Lung (tissue), 12 donors: ENCODE data around the gene STRA6. TPM values are rescaled to one million over a fixed set of nuclear protein-coding genes. Genes with fewer than 3 reads are reported as not detected.

Experiments used
- ATAC-seq: fragments of 200-7000 bp; cut with Tn5 transposase; one replicate; pipeline ENCODE4 v1.9.1; 2020; ENCODE audit warnings: moderate number of reproducible peaks; ENCODE audit not compliant: insufficient read depth, low FRiP score
- DNase-seq, 3 donors: peaks; one replicate each; pipeline ENCODE4 v3.0.0-alpha.2; 2013 to 2017
- H3K27ac ChIP-seq, 2 donors: one replicate each; pipeline ENCODE4 v1.5.1; 2013; ENCODE audit warnings: mild to moderate bottlenecking in 2 of 2, moderate library complexity in 2 of 2, control low read depth in 1 of 2, inconsistent platforms in 1 of 2, low read depth in 1 of 2, low read length in 1 of 2
- H3K27me3 ChIP-seq, 3 donors: one replicate each; pipeline ENCODE4 v1.5.1; 2013; ENCODE audit warnings: low read length in 2 of 3; ENCODE audit not compliant: control insufficient read depth in 3 of 3, insufficient read depth in 3 of 3
- H3K36me3 ChIP-seq, 4 donors: one replicate each; pipeline ENCODE4 v1.5.1; 2013; ENCODE audit warnings: low read length in 4 of 4, mild to moderate bottlenecking in 1 of 4, moderate library complexity in 1 of 4; ENCODE audit not compliant: control insufficient read depth in 4 of 4, insufficient read depth in 4 of 4
- H3K4me1 ChIP-seq, 5 donors: one replicate each; pipeline ENCODE4 v1.5.1; 2013; ENCODE audit warnings: low read length in 5 of 5, mild to moderate bottlenecking in 2 of 5, moderate library complexity in 1 of 5; ENCODE audit not compliant: control insufficient read depth in 5 of 5, insufficient read depth in 5 of 5
- H3K4me3 ChIP-seq: one replicate; pipeline ENCODE4 v1.5.1; 2013; ENCODE audit warnings: mild to moderate bottlenecking, control low read depth, moderate library complexity
- H3K9ac ChIP-seq, 2 donors: one replicate each; pipeline ENCODE4 v1.5.1; 2013; ENCODE audit warnings: low read length in 2 of 2, control low read depth in 1 of 2; ENCODE audit not compliant: insufficient read depth in 1 of 2
- H3K9me3 ChIP-seq, 4 donors: one replicate each; pipeline ENCODE4 v1.5.1; 2013; ENCODE audit warnings: low read length in 3 of 4, mild to moderate bottlenecking in 1 of 4, moderate library complexity in 1 of 4; ENCODE audit not compliant: control insufficient read depth in 4 of 4, insufficient read depth in 3 of 4
- WGBS, 2 donors: extraction: QIAGEN DNeasy Blood & Tissue Kit; methylation state at CpG; one replicate each; pipeline ENCODE4 v1.1.7; 2013; 5-methylcytosine and 5-hydroxymethylcytosine counted together
- polyA plus RNA-seq, 2 donors: library from polyadenylated mRNA; stranded (reverse); fragments of 200-250 nt; gene quantifications; one replicate each; pipeline ENCODE4 v1.2.1, GENCODE V29; 2013
- total RNA-seq, 2 donors: library from RNA; depleted of rRNA in 1 of 2; stranded (reverse); fragments of >200 nt in 1 of 2; gene quantifications; one replicate each; pipeline ENCODE4 v1.2.1, GENCODE V29; 2014 to 2021
- TF ChIP-seq, protein P1 (sequence below): IDR thresholded peaks from 2 replicates; pipeline ENCODE4 v1.5.1; 2012; ENCODE audit warnings: mild to moderate bottlenecking; ENCODE audit errors: control extremely low read depth, extremely low read depth
- donor health status: control.
- donor health status: control.
- donor health status: Bipolar disorder and iron deficiency.
- donor health status: healthy.
- donor health status: DM: yes; HTN: yes; CAD: no.

The STRA6 gene
- total and polyA plus RNA-seq, 4 donors = 0.40 to 2.6 (median 0.78) TPM

GRCh38 chr15:74175271-74176191 lies 27.1 kb downstream of the STRA6 start:
- Histone ChIP-seq H3K4me3 (no peak overlapping the region), H3K9me3 (no peaks in the 10 kb centered on the region), H3K9ac (no peak overlapping the region), H3K27me3 (no peaks in the 10 kb centered on the region), H3K36me3 (peaks cover 0 to 8% (median 0%) of the 10 kb centered on the region in 4 donors), H3K4me1 (peaks cover 0 to 94% (median 32%) of the 10 kb centered on the region in 5 donors), H3K27ac (no peak overlapping the region)
- DNase-seq (no peak), ATAC-seq (no peak)
- TF ChIP-seq, protein P1, sequence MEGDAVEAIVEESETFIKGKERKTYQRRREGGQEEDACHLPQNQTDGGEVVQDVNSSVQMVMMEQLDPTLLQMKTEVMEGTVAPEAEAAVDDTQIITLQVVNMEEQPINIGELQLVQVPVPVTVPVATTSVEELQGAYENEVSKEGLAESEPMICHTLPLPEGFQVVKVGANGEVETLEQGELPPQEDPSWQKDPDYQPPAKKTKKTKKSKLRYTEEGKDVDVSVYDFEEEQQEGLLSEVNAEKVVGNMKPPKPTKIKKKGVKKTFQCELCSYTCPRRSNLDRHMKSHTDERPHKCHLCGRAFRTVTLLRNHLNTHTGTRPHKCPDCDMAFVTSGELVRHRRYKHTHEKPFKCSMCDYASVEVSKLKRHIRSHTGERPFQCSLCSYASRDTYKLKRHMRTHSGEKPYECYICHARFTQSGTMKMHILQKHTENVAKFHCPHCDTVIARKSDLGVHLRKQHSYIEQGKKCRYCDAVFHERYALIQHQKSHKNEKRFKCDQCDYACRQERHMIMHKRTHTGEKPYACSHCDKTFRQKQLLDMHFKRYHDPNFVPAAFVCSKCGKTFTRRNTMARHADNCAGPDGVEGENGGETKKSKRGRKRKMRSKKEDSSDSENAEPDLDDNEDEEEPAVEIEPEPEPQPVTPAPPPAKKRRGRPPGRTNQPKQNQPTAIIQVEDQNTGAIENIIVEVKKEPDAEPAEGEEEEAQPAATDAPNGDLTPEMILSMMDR = no peak
- WGBS, 2 donors = 91 to 96% methylated on average over 45 of the region's 45 CpGs

DNA sequence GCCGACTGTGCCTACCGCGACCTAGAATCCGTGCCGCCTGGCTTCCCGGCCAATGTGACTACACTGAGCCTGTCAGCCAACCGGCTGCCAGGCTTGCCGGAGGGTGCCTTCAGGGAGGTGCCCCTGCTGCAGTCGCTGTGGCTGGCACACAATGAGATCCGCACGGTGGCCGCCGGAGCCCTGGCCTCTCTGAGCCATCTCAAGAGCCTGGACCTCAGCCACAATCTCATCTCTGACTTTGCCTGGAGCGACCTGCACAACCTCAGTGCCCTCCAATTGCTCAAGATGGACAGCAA lies 27.7 kb downstream of the STRA6 start:
- Histone ChIP-seq H3K9me3 (no peaks in the 10 kb centered on the region), H3K27me3 (no peaks in the 10 kb centered on the region), H3K4me1 (peaks cover 0 to 94% (median 39%) of the 10 kb centered on the region in 5 donors), H3K36me3 (peaks cover 0 to 8% (median 0%) of the 10 kb centered on the region in 4 donors), H3K27ac (no peak overlapping the region), H3K9ac (peak overlapping the region in 1 of 2 donors; percentile 56), H3K4me3 (no peak overlapping the region)
- ATAC-seq = no peak
- 82 to 95% methylated on average over 14 of the region's 14 CpGs for WGBS, 2 donors
- DNase-seq = no peak
- TF ChIP-seq, protein P1 = no peak

GRCh38 chr15:74174219-74174957 lies 28.2 kb downstream of the STRA6 start:
- TF ChIP-seq, protein P1 = no peak
- 73 to 88% methylated on average over 20 of the region's 20 CpGs for WGBS, 2 donors
- Histone ChIP-seq H3K36me3 (peaks cover 0 to 8% (median 0%) of the 10 kb centered on the region in 4 donors), H3K27ac (peak overlapping the region in 1 of 2 donors; percentile 12), H3K27me3 (no peaks in the 10 kb centered on the region), H3K9me3 (no peaks in the 10 kb centered on the region), H3K4me1 (peaks cover 0 to 94% (median 41%) of the 10 kb centered on the region in 5 donors), H3K4me3 (no peak overlapping the region), H3K9ac (peak overlapping the region in 1 of 2 donors; percentile 64)
- no peak for ATAC-seq
- peak; percentile 81 to 89 (median 85) for DNase-seq
